ENCODE results near the gene CYP2W1. TPM values are rescaled to one million over a fixed set of nuclear protein-coding genes. Genes with fewer than 3 reads are reported as not detected.

Gene CYP2W1
- total and polyA plus RNA-seq, 2 donors (not counting 3 experiments of a cell fraction or from before 2014, with no cell fraction given): not detected

DNA sequence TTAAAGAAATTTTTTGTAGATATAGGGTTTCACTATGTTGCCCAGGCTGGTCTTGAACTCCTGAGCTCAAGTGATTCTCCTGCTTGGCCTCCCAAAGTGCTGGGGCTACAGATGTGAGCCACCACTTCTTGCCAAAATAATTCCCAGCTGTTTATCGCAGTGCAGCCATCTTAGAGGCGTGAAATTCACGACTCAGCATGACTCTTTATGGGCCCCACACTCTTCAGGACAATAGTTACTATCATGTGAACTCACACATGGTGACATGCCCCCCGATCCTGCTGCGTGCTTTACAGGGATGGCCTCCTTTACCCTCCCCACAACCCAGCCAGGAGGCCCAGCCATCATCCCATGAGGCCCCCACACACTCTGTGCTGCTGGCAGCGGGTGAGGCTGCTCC lies 12.2 kb upstream of the CYP2W1 start:
- peaks cover 19 to 24% of the 10 kb centered on the region in 2 experiments for H3K36me3 ChIP-seq (ENCODE audit: control insufficient read depth in 2 of 2, extremely low read depth in 1 of 2, insufficient read depth in 2 of 2, low read length in 2 of 2)
- no peaks in the 10 kb centered on the region for H3K9me1 ChIP-seq (replicated peaks; ENCODE audit: control insufficient read depth, extremely low read depth, insufficient read depth, low read length)
- TF ChIP-seq EZH2 (IDR thresholded peaks at IDR 0.05; ENCODE audit: borderline replicate concordance, low read depth, low read length, severe bottlenecking) (no peak), GATA2 (IDR thresholded peaks at IDR 0.05; ENCODE audit: insufficient read depth, insufficient read length, low read depth, low read length) (no peak), POLR2A (IDR thresholded peaks at IDR 0.05; ENCODE audit: low read depth, low read length) (no peak), POLR2AphosphoS5 (IDR thresholded peaks at IDR 0.05; ENCODE audit: insufficient read depth, low read depth, low read length) (no peak), MAX (IDR thresholded peaks at IDR 0.05; ENCODE audit: insufficient read depth, insufficient read length) (no peak), MYC (IDR thresholded peaks at IDR 0.05; ENCODE audit: low read depth, low read length) (no peak)
- H3K79me2 ChIP-seq (ENCODE audit: control insufficient read depth, insufficient read depth, low read length): peaks cover 45% of the 10 kb centered on the region
- no peak overlapping the region for H3K4me2 ChIP-seq (ENCODE audit: insufficient read depth, low read length)
- H4K20me1 ChIP-seq (replicated peaks; ENCODE audit: control insufficient read depth, extremely low read depth, insufficient read depth, low read length): no peaks in the 10 kb centered on the region
- no peaks in the 10 kb centered on the region for H3K27me3 ChIP-seq (ENCODE audit: control insufficient read depth in 2 of 2, insufficient read depth in 2 of 2, low read length in 2 of 2)
- ChIA-PET CTCF (interaction anchor here (0.7 kb wide), 1 partner anchor 117 kb away, joined by 3 read pairs; the partner anchor contains the start of gene GPER1), POLR2A (no interaction called here)
- no peak overlapping the region for H3K9ac ChIP-seq (replicated peaks; ENCODE audit: extremely low read depth, insufficient read depth, low read length)
- FAIRE-seq (no peak), DNase-seq (ENCODE audit: low read depth, low spot score) (no peak)
- BruUV-seq (replicated peaks): no TSS peak
- peaks cover 8% of the 10 kb centered on the region for H3K4me1 ChIP-seq (ENCODE audit: control insufficient read depth, extremely low read depth, insufficient read depth, low read length)
- intact Hi-C loops (cut with micrococcal nuclease): no loop called here
- dilution Hi-C loops (cut with MboI; ENCODE audit: extremely low pct_ligation_motif_present, low sequenced_read_pairs): no loop called here
- H3K9me3 ChIP-seq (replicated peaks; ENCODE audit: control insufficient read depth, insufficient read depth, low read length): no peaks in the 10 kb centered on the region
- no peak overlapping the region for H2AFZ ChIP-seq (ENCODE audit: low read depth, low read length)
- H3K4me3 ChIP-seq (replicated peaks in 1 of 3; ENCODE audit: insufficient read depth in 1 of 3, low read depth in 1 of 3, low read length in 3 of 3): no peak overlapping the region
- no peak overlapping the region for H3K27ac ChIP-seq (ENCODE audit: insufficient read depth, low read depth, low read length)

DNA sequence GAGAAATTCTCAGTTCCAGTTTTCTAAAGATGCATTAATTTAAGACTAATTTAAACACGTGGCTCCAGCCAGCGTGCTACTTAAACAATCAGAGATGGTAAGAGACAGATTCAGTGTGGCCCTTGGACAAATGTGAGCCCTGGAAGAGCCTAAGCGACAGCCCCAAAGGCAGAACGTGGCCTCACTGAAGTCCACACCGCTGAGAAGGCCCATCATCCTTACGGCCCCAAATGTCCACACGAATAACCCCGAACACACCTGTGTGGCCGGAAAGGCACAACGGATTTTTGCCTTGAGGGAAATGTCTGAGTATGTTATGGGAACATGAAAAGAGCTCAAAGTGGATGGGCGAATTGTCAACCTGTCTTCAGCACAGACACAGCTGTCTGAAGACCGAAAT lies 10.9 kb upstream of the CYP2W1 start:
- Histone ChIP-seq H2AFZ (ENCODE audit: low read depth, low read length) (no peak overlapping the region), H3K27ac (ENCODE audit: insufficient read depth, low read depth, low read length) (no peak overlapping the region), H3K79me2 (ENCODE audit: control insufficient read depth, insufficient read depth, low read length) (peaks cover 45% of the 10 kb centered on the region), H3K9ac (replicated peaks; ENCODE audit: extremely low read depth, insufficient read depth, low read length) (no peak overlapping the region), H3K4me1 (ENCODE audit: control insufficient read depth, extremely low read depth, insufficient read depth, low read length) (peaks cover 9% of the 10 kb centered on the region), H3K4me2 (ENCODE audit: insufficient read depth, low read length) (no peak overlapping the region), H3K9me3 (replicated peaks; ENCODE audit: control insufficient read depth, insufficient read depth, low read length) (no peaks in the 10 kb centered on the region), H3K27me3 (ENCODE audit: control insufficient read depth in 2 of 2, insufficient read depth in 2 of 2, low read length in 2 of 2) (no peaks in the 10 kb centered on the region), H3K36me3 (ENCODE audit: control insufficient read depth in 2 of 2, extremely low read depth in 1 of 2, insufficient read depth in 2 of 2, low read length in 2 of 2) (peaks cover 19 to 23% of the 10 kb centered on the region in 2 experiments), H4K20me1 (replicated peaks; ENCODE audit: control insufficient read depth, extremely low read depth, insufficient read depth, low read length) (no peaks in the 10 kb centered on the region), H3K4me3 (replicated peaks in 1 of 3; ENCODE audit: insufficient read depth in 1 of 3, low read depth in 1 of 3, low read length in 3 of 3) (no peak overlapping the region), H3K9me1 (replicated peaks; ENCODE audit: control insufficient read depth, extremely low read depth, insufficient read depth, low read length) (no peaks in the 10 kb centered on the region)
- ChIA-PET POLR2A (no interaction called here), CTCF (interaction anchor here (1.5 kb wide), 3 partner anchors 14 to 205 kb away, joined by 3 to 5 read pairs (median 4); no protein-coding TSS in a partner anchor)
- intact Hi-C loops (cut with micrococcal nuclease): no loop called here
- FAIRE-seq: no peak
- DNase-seq (ENCODE audit: low read depth, low spot score): no peak
- dilution Hi-C loops (cut with MboI; ENCODE audit: extremely low pct_ligation_motif_present, low sequenced_read_pairs): no loop called here
- no TSS peak for BruUV-seq (replicated peaks)
- TF ChIP-seq, protein P1, sequence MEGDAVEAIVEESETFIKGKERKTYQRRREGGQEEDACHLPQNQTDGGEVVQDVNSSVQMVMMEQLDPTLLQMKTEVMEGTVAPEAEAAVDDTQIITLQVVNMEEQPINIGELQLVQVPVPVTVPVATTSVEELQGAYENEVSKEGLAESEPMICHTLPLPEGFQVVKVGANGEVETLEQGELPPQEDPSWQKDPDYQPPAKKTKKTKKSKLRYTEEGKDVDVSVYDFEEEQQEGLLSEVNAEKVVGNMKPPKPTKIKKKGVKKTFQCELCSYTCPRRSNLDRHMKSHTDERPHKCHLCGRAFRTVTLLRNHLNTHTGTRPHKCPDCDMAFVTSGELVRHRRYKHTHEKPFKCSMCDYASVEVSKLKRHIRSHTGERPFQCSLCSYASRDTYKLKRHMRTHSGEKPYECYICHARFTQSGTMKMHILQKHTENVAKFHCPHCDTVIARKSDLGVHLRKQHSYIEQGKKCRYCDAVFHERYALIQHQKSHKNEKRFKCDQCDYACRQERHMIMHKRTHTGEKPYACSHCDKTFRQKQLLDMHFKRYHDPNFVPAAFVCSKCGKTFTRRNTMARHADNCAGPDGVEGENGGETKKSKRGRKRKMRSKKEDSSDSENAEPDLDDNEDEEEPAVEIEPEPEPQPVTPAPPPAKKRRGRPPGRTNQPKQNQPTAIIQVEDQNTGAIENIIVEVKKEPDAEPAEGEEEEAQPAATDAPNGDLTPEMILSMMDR (IDR thresholded peaks at IDR 0.05; ENCODE audit: extremely low read depth in 1 of 2, insufficient read depth in 1 of 2, low read depth in 1 of 2, low read length in 2 of 2): no peak
- TF ChIP-seq MYC (IDR thresholded peaks at IDR 0.05; ENCODE audit: low read depth, low read length): no peak

Data from endothelial cell of umbilical vein (primary cell).